MM.1S (cell line): ENCODE results near the gene UBE2Q2.

Experiments used
- DNase-seq: peaks from one replicate; pipeline ENCODE4 v3.0.0-alpha.2; 2015
- H2AFZ ChIP-seq: fragments of 300-600 bp; sonication (generic); 2 replicates; pipeline ENCODE4 v1.6.0; 2016; ENCODE audit warnings: antibody characterized with exemption, low read length
- H3F3A ChIP-seq: fragments of 300-600 bp; sonication (generic); 2 replicates; pipeline ENCODE4 v1.6.1; 2016; ENCODE audit warnings: mild to moderate bottlenecking, antibody characterized with exemption, low read length, moderate library complexity, mixed read lengths; ENCODE audit not compliant: insufficient read depth
- H3K27ac ChIP-seq: fragments of 300-600 bp; sonication (generic); 2 replicates; pipeline ENCODE4 v1.5.1; 2016; ENCODE audit warnings: mild to moderate bottlenecking, low read length
- H3K27me3 ChIP-seq: fragments of 300-600 bp; sonication (generic); replicated peaks from 2 replicates; pipeline ENCODE4 v1.6.0; 2016; ENCODE audit warnings: low read length; ENCODE audit not compliant: insufficient read depth
- H3K36me3 ChIP-seq: fragments of 300-600 bp; sonication (generic); replicated peaks from 2 replicates; pipeline ENCODE4 v1.6.1; 2016; ENCODE audit warnings: mild to moderate bottlenecking, low read length, mixed read lengths; ENCODE audit not compliant: insufficient read depth
- H3K4me1 ChIP-seq: fragments of 300-600 bp; sonication (generic); 2 replicates; pipeline ENCODE4 v1.6.1; 2016; ENCODE audit warnings: low read length, mixed read lengths
- H3K4me2 ChIP-seq: fragments of 300-600 bp; sonication (generic); 2 replicates; pipeline ENCODE4 v1.6.0; 2016; ENCODE audit warnings: low read depth, low read length
- H3K4me3 ChIP-seq: fragments of 300-600 bp; sonication (generic); 2 replicates; pipeline ENCODE4 v1.5.1; 2016; ENCODE audit warnings: low read length, mixed read lengths
- H3K79me2 ChIP-seq: fragments of 300-600 bp; sonication (generic); 2 replicates; pipeline ENCODE4 v1.6.1; 2016; ENCODE audit warnings: mixed run types, low read length, mixed read lengths
- H3K9ac ChIP-seq: fragments of 300-600 bp; sonication (generic); 2 replicates; pipeline ENCODE4 v1.6.1; 2016; ENCODE audit warnings: low read length, mixed read lengths
- H3K9me2 ChIP-seq: fragments of 300-600 bp; sonication (generic); replicated peaks from 2 replicates; pipeline ENCODE4 v1.6.1; 2016; ENCODE audit warnings: mild to moderate bottlenecking, low read length, mixed read lengths; ENCODE audit not compliant: insufficient read depth
- H3K9me3 ChIP-seq: fragments of 300-600 bp; sonication (generic); replicated peaks from 2 replicates; pipeline ENCODE4 v1.6.1; 2016; ENCODE audit warnings: mild to moderate bottlenecking, low read length, mixed read lengths; ENCODE audit not compliant: insufficient read depth
- H4K20me1 ChIP-seq: fragments of 300-600 bp; sonication (generic); 2 replicates; pipeline ENCODE4 v1.6.1; 2016; ENCODE audit warnings: mild to moderate bottlenecking, low read length, moderate library complexity, mixed read lengths; ENCODE audit not compliant: insufficient read depth
- CTCF ChIP-seq: fragments of 300-600 bp; sonication (generic); IDR thresholded peaks from 2 replicates; pipeline ENCODE4 v1.5.1; 2016; ENCODE audit warnings: antibody characterized with exemption, low read length, mixed read lengths
- EZH2 ChIP-seq: fragments of 300-600 bp; sonication (generic); optimal IDR thresholded peaks from 2 replicates; pipeline ENCODE3; 2017; ENCODE audit warnings: low read depth, mild to moderate bottlenecking, antibody characterized with exemption, low read length, mixed read lengths
- EZH2phosphoT487 ChIP-seq: fragments of 300-600 bp; sonication (generic); IDR thresholded peaks from 2 replicates; pipeline ENCODE4 v1.6.1; 2018; ENCODE audit warnings: antibody characterized with exemption, low read length

The UBE2Q2 gene

GRCh38 chr15:75840659-75841058 lies 2.6 kb upstream of the UBE2Q2 start:
- no peak for DNase-seq
- no peak overlapping the region for H3K9ac ChIP-seq
- H2AFZ ChIP-seq: no peak overlapping the region
- peaks cover 16% of the 10 kb centered on the region for H3K4me1 ChIP-seq
- H3K79me2 ChIP-seq: peaks cover 12% of the 10 kb centered on the region
- no peaks in the 10 kb centered on the region for H3K9me3 ChIP-seq
- no peak for TF ChIP-seq EZH2
- TF ChIP-seq CTCF: no peak
- no peak for TF ChIP-seq EZH2phosphoT487
- no peaks in the 10 kb centered on the region for H3K9me2 ChIP-seq
- peaks cover 25% of the 10 kb centered on the region for H3K27me3 ChIP-seq
- no peaks in the 10 kb centered on the region for H4K20me1 ChIP-seq
- H3K4me2 ChIP-seq: no peak overlapping the region
- no peaks in the 10 kb centered on the region for H3K36me3 ChIP-seq
- peaks cover 6% of the 10 kb centered on the region; the same call in 1 of the 2 replicates for H3F3A ChIP-seq
- no peak overlapping the region for H3K27ac ChIP-seq
- H3K4me3 ChIP-seq: no peak overlapping the region

GRCh38 chr15:75841626-75842025 lies 1.6 kb upstream of the UBE2Q2 start:
- H3K4me2 ChIP-seq: no peak overlapping the region
- no peak for TF ChIP-seq CTCF
- TF ChIP-seq EZH2: no peak
- TF ChIP-seq EZH2phosphoT487: no peak

GRCh38 chr15:75843678-75844581 lies 683 bp downstream of the UBE2Q2 start:
- Histone ChIP-seq H3K36me3 (no peaks in the 10 kb centered on the region), H3K9ac (peak overlapping the region; percentile 75), H3K9me3 (no peaks in the 10 kb centered on the region), H3K79me2 (peaks cover 44% of the 10 kb centered on the region), H3K9me2 (no peaks in the 10 kb centered on the region), H3K4me3 (peak overlapping the region; percentile 92), H3K4me2 (peak overlapping the region; percentile 82), H3K27me3 (peaks cover 25% of the 10 kb centered on the region), H3K27ac (peak overlapping the region; percentile 39; the same call in 1 of the 2 replicates), H3F3A (peaks cover 6% of the 10 kb centered on the region; the same call in 1 of the 2 replicates), H3K4me1 (peaks cover 7% of the 10 kb centered on the region), H2AFZ (peak overlapping the region; percentile 98), H4K20me1 (no peaks in the 10 kb centered on the region)
- no peak for TF ChIP-seq CTCF
- TF ChIP-seq EZH2: no peak
- no peak for TF ChIP-seq EZH2phosphoT487
- DNase-seq: peak; percentile 48

More at GRCh38 chr15:75841626-75842025, 1.6 kb upstream of the UBE2Q2 start:
- Histone ChIP-seq H3K27me3 (peaks cover 25% of the 10 kb centered on the region), H4K20me1 (no peaks in the 10 kb centered on the region), H3K79me2 (peaks cover 20% of the 10 kb centered on the region), H3K4me3 (no peak overlapping the region), H3K9ac (no peak overlapping the region), H3F3A (peaks cover 6% of the 10 kb centered on the region; the same call in 1 of the 2 replicates), H3K27ac (no peak overlapping the region), H3K4me1 (peaks cover 15% of the 10 kb centered on the region), H2AFZ (no peak overlapping the region), H3K9me3 (no peaks in the 10 kb centered on the region), H3K36me3 (no peaks in the 10 kb centered on the region), H3K9me2 (no peaks in the 10 kb centered on the region)
- DNase-seq: no peak
